SHP77 treated with DMSO at 0.1 percent for 48 hours (cell line): Measurements from ENCODE around the gene PPM1B.
"Not testable (repeated sequence)": the region's sequence is repeated elsewhere in the genome, so short reads cannot be mapped to it uniquely, and the experiment has no call there.

ENCODE experiments used
- DNase-seq: peaks from one replicate; lab custom pipeline; 2025; lab: John Stamatoyannopoulos, UW

PPM1B gene

DNA sequence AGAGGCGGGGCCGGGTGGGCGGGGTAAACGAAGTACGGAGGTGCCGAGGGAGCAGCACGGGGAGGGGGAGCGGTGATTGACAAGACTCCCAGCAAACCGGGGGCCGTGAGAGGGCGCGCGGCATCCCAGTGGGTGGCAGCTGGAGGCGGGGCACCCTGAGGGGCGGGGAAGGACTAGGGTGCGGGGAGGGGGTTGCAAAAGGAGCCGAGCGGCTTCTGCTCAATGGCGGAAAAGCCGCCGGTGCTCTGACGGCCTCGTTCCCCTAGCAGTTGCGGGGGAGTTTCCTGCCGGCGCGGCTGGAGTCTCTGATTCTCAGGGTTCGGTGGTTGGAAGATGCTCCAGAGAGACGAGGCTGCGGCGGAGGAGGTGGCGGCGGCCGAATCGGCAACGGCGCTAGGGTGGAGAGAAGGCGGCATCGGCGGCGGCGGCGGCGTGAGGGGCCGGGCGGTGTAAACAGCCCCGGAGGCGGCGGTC is at the start of gene PPM1B:
PPM1B (plus strand) TSS at position 195 of the 474 bp plus-strand sequence. CDS start 32,325 bp downstream, outside the sequence.
- DNase-seq, result no peak

DNA sequence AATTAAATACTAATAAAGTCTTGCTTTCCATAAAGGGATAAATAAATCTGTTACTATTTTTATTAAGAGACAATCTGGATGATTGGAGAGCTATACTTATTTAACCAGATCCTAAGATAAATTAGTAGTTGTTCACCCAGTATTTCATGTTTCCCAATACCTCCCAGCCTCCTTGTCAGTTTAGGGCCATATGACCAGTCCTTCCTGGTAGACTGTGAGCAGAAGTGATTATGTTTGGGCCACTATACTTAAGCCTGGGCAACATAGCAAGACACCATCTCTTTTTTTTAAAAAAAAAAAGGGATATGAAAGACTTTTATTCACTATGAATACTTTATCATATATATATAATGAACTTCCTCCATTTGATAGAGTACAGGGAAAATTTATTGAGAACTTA is 48.8 kb upstream of the PPM1B start:
- DNase-seq, result no peak

DNA sequence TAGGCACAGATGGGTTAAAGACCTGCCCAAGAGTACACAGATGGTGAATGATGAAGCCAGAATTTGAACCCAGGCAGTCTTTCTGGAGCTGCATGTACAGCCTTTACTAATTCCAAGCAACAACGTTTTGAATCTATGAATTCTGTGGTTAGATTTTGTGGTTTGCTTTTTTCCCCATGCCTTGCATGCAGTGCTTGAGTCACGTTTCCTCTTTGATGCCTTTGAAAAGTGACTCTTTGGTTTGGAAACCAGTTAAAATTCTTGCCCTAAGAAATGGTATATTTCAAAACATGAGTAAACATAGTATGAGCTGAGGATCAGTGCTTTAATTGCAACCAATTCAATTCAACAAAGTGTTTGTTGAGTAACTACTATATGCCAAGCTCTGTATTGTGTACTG is 48.2 kb upstream of the PPM1B start:
- no peak for DNase-seq

DNA sequence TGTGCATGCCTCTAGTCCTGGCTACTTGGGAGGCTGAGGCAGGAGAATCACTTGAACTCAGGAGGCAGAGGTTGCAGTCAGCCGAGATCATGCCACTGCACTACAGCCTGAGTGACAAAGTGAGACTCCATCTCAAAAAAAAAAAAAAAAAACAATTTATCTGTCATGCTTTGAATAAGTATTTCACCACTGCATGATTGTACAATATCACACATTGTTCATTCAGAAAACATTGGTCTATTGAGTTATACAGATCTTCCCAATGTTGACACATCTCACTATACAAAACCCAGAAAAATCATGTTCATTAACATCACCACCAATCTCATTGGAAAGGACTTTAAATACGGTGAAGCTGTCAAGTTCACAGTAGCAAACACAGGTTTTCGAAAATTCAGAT is 46.8 kb upstream of the PPM1B start:
- no peak for DNase-seq

DNA sequence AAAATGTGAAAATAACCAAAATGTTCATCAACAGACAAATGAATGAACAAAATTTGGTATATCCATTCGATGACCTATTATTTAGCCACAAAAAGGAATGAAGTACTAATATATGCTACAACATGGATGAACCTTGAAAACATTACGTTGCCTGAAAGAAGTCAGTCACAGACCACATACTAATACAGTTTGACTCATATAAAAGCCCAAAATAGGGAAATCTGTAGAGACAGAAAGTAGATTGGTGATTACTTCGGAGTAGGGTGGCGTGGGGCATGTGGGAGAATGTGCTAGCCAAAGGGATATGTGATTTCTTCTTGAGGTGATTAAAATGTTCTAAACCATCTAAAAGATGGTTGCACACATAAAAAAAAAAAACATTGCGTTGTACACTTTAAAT is 44.2 kb upstream of the PPM1B start:
- DNase-seq, result no peak

DNA sequence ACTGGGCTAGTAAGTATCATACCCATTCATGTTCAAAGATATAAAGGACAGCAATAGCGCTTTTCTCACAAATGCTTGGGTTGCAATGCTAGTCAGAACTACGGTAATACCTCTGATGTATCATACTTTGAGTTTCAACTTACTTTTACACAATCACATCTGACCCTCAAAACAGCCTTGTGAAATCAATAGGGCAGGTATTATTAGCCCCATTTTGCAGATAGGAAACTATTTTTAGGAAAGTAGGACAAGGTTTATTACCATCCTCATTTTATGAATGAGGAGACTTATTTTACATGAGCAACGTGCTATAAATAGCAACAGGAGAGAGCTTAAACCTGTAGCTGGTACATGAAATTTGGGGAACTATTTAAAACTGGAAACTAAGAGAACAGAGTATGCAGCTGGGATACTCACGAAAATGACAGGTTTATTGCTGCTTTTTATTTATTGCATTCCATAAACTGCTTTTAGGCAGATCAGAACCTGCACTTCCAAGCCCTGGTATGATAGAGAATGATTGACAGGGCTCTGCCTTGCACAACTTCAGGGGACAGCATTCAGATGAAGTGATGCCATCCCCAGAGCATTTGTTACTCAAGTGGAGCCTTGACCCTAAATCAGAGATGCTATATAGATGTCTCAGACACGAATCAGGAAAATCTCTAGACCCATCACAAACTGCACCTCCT is 42.4 kb upstream of the PPM1B start:
- no peak for DNase-seq

DNA sequence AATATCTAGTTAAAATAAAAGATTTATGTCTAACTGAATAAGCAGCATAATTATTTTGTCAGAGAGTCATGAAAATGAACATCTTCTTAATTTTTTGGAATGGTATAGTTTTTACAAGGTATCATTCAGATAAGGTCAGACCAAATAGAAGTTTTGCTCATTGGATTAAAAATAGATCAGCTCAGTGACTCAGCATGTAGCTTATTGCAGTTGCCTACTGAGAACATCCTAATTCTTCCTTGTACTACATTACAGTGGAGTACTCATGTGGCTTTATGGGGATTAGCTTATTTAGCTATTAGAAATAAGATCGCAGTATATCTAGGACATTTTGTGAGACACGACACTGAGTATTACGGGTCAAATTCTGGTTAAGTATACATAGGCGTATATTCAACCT is 38.2 kb upstream of the PPM1B start:
- DNase-seq, result no peak

DNA sequence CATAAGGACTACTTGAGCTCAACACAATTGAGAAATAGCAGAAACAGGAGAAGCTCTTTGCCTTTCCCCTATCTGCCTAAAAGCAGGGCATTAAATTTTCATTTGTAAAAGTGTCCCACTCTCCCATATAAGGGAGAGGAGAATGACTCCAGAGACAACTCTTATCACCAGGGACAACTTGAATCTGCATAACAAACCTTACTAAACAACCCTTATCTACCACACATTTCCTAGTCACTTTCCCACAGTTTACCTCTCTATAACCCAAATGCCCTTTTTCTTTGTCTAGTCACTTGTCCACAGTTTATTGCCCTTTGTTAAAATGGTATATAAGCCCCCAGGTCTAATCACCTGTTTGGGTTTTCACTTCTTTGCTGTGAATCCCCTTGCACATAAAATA is 37.5 kb upstream of the PPM1B start:
- no peak for DNase-seq

DNA sequence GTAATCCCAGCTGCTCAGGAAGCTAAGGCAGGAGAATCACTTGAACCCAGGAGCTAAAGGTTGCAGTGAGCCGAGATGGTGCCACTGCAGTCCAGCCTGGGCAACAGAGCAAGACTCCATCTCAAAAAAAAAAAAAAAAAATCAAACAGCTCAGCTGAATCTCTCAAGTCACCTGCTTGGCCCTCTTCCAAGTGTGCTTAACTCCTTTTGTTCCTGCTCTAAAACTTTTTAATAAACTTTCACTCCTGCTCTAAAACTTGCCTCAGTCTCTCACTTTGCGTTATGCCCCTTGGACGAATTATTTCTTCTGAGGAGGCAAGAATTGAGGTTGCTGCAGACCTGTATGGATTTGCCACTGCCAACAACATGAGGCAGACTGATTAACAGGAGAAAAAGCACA is 35.1 kb upstream of the PPM1B start:
- DNase-seq, result not testable (repeated sequence)

DNA sequence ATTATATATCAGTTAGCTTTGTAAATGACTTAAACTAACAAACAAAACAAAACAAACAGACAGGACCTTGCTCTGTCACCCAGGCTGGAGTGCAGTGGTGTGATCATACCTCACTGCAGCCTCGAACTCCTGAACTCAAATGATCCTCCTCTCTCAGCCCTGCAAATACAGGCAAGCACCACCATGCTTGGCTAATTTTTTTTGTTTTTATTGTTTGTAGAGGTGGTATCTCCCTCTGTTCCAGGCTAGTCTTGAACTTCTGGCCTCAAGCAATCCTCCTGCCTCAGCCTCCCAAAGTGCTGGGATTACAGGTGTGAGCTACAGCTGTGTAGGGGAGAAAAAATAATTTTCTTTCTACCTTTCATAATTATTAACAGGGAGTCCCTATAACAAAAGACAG is 33.8 kb upstream of the PPM1B start:
- DNase-seq, result no peak

DNA sequence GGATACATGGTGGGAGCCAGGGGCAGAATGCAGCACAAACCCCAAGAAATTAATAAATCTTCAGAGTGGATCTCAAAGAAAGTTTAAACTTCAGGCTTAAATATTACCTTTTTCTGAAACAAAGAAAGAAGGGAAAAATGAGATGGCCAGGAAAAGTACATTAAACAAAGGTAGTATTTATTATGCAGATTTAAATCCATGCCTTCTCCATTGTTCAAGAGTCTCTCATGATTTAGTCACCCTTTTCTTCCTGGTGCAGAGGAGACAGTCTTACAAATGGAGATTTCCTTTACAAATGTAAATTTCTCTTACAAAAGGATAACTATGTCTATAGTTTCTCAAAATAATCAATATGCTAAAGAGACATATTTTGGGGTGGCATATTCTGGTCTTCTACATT is 33.4 kb upstream of the PPM1B start:
- DNase-seq, result no peak

DNA sequence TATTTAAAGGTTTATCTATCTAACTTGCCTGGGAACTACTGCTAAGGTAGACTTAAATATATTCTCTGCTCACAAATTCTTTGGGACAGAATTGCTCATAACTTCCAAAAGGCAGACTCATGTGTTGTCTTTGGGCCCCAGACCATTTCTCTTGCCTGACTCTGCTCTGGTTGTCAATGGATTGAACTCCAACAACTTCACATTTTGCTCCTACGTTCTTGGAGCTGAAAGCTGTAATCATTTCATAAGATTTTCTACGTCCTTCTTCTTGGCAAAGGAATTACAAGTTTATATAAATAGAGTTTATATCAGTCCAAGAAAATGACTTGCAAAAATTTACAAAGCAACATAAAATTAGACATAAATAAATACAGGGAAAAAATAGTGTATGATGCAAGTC is 32.9 kb upstream of the PPM1B start:
- DNase-seq, result no peak

DNA sequence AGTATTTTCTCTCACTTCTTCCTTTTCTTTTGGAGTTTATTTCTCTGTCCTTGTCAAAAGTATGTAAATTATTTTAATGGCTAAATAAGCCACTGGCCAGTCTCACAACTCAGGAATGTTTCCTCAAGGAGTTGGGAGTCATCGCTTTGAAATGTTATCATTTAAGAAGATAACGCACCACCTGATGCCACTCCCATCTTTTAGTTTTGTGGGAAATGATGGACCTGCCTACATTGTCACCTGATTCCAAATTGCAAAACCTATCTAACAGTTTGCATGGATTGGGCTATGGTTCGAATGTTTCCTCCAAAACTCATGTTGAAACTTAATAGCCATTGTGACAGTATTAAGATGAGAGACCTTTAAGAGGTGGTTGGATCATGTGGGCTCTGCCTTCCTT is 32.4 kb upstream of the PPM1B start:
- no peak for DNase-seq

DNA sequence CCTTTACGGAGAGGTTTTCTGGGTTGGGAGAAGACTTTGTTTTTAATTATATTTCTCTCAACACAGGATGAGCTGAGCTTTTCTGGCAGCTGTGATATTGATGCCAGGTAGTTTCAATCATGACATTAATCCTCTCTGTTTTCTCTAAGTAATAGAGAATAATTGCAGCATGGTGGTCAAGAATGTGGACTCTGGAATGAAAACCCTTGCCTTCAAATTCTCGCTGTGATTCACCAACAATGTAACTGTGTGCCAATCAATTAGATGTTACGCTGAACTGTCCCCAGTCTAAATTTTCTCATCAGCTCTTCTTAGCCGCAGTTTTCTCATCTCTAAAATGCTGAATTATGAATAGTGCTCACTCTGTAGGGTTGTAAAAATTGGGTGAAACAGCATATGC is 31.6 kb upstream of the PPM1B start:
- no peak for DNase-seq

DNA sequence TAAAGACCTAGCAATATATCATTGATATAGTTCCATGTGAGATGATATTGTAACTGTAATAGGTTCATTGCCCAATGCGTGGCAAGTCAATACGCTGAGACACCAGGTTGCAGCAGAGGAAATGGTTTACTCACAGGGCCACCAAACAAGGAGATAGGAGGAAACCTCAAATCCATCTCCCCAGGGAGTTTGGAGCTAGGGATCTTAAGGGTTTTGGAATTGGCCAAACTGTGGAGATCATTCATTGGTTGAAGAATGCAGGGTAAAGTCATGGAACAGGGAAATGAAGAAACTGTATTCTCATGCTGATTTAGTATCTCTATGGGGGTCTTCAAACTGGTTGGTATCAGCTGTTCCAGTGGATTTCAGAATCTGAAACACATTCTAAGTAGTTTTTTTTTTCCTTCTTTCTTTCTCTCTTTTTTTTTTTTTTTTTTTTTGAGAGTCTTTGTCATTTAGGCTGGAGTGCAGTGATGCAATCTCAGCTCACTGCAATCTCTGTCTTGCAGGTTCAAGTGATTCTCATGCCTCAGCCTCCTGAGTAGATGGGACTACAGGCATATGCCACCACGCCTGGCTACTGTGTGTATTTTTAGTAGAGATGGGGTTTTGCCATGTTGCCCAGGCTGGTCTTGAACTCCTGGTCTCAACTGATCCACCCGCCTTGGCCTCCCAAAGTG is 30.7 kb upstream of the PPM1B start:
- no peak for DNase-seq

DNA sequence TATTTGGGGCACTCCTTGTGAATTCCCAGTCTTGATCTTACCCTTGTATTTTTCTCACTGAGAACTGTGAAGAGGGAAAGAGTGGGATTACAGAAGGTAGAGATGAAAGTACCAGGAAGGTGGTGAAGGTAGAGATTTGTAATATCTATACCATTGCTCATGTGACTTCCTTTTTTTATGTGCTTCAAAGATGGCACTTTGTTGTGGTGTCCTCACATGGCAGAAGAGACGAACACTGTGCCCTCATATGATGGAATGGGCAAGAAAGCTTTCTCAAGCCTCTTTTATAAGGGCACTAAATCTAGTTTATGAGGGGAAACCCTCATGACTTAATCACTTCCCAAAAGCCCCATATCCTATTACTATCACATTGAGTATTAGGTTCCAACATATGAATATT is 28.9 kb upstream of the PPM1B start:
- no peak for DNase-seq

DNA sequence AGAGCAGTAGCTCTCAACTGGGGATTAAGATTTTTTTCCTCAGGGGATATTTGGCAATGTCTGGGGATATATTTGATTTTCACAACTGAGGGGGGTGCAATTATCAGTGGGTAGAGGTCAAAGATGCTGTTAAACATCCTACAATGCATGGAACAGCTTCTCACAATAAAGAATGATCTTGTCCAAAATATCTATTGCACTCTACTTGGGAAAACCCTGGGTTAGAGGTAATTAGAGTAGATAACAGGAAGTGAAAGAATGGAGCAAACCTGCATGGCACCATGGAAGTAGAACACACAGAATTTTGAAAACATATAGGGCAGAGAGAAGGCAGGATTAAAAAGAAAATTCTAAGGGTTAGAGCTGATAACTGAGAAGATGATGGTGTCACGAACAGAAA is 26.4 kb upstream of the PPM1B start:
- no peak for DNase-seq

DNA sequence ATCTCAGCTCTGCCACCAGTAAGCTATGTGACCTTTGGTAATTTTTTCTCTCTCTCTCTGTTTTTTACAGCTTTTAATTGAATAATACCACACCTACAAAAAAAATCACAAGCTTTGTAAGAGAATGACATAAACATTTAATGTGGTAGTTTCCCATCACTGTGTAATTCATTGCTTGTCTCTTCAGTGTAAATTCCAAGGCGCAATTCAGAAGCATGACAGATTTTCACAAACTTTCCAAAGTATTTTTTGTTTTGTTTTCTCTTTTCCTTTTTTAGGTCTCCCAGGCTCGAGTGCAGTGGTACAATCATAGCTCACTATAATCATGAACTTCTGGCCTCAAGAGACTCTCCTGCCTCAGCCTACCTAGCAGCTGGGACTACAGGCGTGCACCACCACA is 25.0 kb upstream of the PPM1B start:
- no peak for DNase-seq

DNA sequence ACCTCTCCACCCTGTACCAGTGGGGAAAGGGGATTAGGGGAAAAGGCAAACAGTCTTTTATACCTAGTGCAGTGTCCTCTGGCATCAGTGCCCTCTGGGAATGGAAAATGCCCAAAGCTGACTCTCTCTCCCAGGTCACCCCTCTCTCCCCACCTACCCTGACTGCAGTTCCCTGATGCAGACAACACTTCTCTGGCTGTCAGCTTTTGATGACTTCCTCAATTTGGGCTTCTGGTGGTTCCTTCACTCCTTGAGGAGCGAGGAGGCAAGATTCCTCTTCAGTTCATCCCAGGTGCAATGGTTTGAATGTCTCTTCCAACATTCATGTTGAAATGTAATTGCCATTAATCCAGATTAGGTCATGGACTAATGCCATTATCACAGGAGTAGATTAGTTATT is 19.7 kb upstream of the PPM1B start:
- DNase-seq, result no peak

DNA sequence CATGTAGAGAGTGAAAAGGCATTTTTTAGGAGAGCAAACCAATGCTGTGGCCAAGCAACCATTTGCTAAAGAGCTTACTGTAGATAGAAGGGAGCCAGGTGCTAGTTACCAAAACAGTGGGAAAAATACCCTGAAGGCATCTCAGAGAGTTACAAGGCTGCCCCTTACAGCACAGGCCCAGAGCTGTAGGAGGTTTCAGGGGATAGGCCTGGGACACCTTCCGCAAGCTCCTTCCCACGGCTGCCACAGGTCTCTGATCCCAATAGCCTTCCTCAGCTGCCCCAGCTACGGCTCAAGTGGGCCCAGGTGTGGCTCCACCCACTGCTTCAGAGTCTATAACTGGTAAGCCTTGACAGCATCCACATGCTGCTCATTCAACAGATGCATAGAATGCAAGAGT is 18.2 kb upstream of the PPM1B start:
- no peak for DNase-seq

DNA sequence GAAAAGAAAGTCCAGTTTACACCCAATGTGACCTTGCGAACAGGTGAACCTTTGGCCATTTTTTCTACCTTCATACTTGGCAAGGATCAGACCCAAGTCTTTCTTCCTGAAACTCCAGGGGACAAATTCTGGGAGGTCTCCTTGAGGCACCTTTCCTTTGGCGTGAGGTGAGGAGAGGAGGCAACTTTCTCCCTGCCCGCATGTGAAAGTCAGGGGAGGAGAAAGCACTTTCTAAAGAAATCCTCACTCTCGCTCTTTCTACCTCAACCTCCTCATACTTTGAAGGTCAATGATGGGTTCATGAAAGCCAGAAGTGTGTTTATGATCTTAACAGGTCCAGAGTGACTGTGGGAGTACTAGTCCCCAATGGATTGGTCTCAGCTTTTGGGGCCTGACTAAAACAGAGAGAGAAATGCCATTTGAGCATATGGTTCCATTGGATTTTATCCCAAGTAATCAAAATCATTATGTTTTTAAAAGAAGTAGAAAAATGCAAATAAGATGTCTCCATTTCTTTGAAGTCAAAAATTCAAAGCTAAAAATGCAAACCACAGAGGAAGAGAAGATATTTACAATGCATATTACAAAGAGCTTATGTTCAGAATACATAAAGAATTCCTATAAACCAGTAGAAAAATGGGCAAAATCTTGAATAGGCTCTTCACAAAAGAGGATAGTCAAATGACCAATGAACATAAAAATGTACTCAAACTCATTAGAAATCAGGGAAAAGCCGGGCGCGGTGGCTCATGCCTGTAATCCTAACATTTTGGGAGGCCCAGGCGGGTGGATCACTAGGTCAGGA is 15.6 kb upstream of the PPM1B start:
- no peak for DNase-seq

DNA sequence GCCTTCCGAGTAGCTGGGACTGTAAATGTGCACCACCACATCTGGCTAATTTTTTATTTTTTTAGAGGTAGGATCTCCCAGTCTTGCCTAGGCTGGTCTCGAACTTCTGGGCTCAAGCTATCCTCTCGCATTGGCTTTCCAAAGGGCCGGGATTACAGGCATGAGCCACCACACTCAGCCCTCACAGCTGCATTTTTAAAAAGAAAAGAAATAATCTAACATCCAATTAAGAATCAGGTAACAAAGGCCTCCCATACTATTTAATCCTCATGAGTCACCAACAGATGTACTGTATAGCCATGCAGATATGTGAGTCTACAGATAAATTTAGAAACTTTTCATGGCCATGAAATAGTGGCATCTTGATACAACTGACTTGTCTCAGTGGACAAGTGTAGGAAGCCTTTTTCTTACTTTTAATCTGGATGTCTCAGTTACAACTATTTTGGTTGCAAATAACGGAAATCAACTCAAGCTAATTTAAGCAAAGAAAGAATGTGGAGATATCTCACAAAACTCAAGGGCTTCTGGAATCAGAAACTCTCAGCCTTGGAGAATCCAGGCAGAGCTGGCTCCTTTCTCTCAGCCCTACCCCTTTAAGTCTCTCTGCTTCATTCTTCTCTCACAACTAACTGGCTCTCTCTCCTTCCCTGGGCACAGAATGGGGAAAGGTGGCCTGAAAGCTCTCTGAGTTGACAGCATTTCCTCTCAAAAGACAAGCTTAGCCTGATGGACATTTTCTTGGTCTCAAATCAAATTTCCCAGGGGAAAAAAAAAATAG is 12.8 kb upstream of the PPM1B start:
- no peak for DNase-seq
